Measurements from ENCODE around the gene URAD. TPM values are rescaled to one million over a fixed set of nuclear protein-coding genes. Genes with fewer than 3 reads are reported as not detected.

Gene URAD
- total and polyA plus RNA-seq, 7 donors: 15.4 to 30.6 (median 20.8) TPM; not detected in 4

- Histone ChIP-seq H3K4me3 (peak within 1 kb of the TSS in 3 of 4 donors; percentile 15 to 19 (median 17)), H3K36me3 (no peaks in the 10 kb centered on the region), H3K9me3 (no peaks in the 10 kb centered on the region), H3K27ac (peak within 1 kb of the TSS in 1 of 4 donors; percentile 47), H3K27me3 (peaks cover 53 to 99% (median 90%) of the 10 kb centered on the region in 3 donors), H3K4me1 (peaks cover 0 to 32% (median 21%) of the 10 kb centered on the region in 4 donors)
- WGBS, 2 donors: 2 to 4% methylated on average over 34 of the region's 34 CpGs
- intact Hi-C loops (cut with DNase I): no loop called here
- DNase-seq: no peak
- peak in 1 of 2 donors; percentile 75 for TF ChIP-seq POLR2A (IDR thresholded peaks at IDR 0.05)
- TF ChIP-seq CTCF (IDR thresholded peaks at IDR 0.05): no peak
Observed at GRCh38 chr13:27969082-27969865, 19.2 kb downstream of the URAD start, which contains the start of gene CDX2. Gene CDX2 (minus strand): TSS chr13:27969315. CDS start chr13:27969006, 309 bp downstream.

- no peak for TF ChIP-seq EP300 (IDR thresholded peaks at IDR 0.05)
- no peak for TF ChIP-seq CTCF (IDR thresholded peaks at IDR 0.05)
- no peak for TF ChIP-seq POLR2AphosphoS5 (IDR thresholded peaks at IDR 0.05)
- no peak for TF ChIP-seq POLR2A (IDR thresholded peaks at IDR 0.05)
- Histone ChIP-seq H3K36me3 (no peaks in the 10 kb centered on the region), H3K27ac (peak overlapping the region in 1 of 4 donors; percentile 47), H3K9me3 (no peaks in the 10 kb centered on the region), H3K27me3 (peaks cover 53 to 100% (median 84%) of the 10 kb centered on the region in 3 donors), H3K4me3 (peak overlapping the region in 3 of 4 donors; percentile 15 to 19 (median 17)), H3K4me1 (peaks cover 0 to 32% (median 21%) of the 10 kb centered on the region in 4 donors)
- WGBS, 2 donors: 1 to 2% methylated on average over 86 of the region's 86 CpGs
- DNase-seq: no peak
- intact Hi-C loops (cut with DNase I): no loop called here
Observed at GRCh38 chr13:27968316-27969081, 20.0 kb downstream of the URAD start.

- Histone ChIP-seq H3K27me3 (peaks cover 53 to 100% (median 77%) of the 10 kb centered on the region in 3 donors), H3K4me1 (peaks cover 0 to 32% (median 21%) of the 10 kb centered on the region in 4 donors), H3K9me3 (no peaks in the 10 kb centered on the region), H3K4me3 (peak overlapping the region in 3 of 4 donors; percentile 15 to 19 (median 17)), H3K36me3 (no peaks in the 10 kb centered on the region), H3K27ac (peak overlapping the region in 1 of 4 donors; percentile 47)
- DNase-seq: no peak
- intact Hi-C loops (cut with DNase I): no loop called here
- 2 to 4% methylated on average over 33 of the region's 33 CpGs for WGBS, 2 donors
- TF ChIP-seq POLR2A (IDR thresholded peaks at IDR 0.05): no peak
- TF ChIP-seq POLR2AphosphoS5 (IDR thresholded peaks at IDR 0.05): no peak
- TF ChIP-seq CTCF (IDR thresholded peaks at IDR 0.05): no peak
- TF ChIP-seq EP300 (IDR thresholded peaks at IDR 0.05): no peak
Observed at GRCh38 chr13:27967736-27968315, 20.7 kb downstream of the URAD start.

- no peak for DNase-seq
- peak overlapping the region in 1 of 4 donors; percentile 15 for H3K4me3 ChIP-seq
- no peaks in the 10 kb centered on the region for H3K36me3 ChIP-seq
- peak overlapping the region in 1 of 4 donors; percentile 47 for H3K27ac ChIP-seq
- no peaks in the 10 kb centered on the region for H3K9me3 ChIP-seq
- peaks cover 50 to 100% (median 72%) of the 10 kb centered on the region in 3 donors for H3K27me3 ChIP-seq
- 2 to 3% methylated on average over 18 of the region's 18 CpGs for WGBS, 2 donors
- TF ChIP-seq POLR2AphosphoS5 (IDR thresholded peaks at IDR 0.05) (no peak), CTCF (IDR thresholded peaks at IDR 0.05) (no peak), POLR2A (IDR thresholded peaks at IDR 0.05) (peak in 1 of 2 donors; percentile 25), EP300 (IDR thresholded peaks at IDR 0.05) (no peak)
- H3K4me1 ChIP-seq: peaks cover 0 to 32% (median 21%) of the 10 kb centered on the region in 4 donors
- intact Hi-C loops (cut with DNase I): no loop called here
Observed at GRCh38 chr13:27967203-27967735, 21.2 kb downstream of the URAD start.
